Subcutaneous abdominal adipose tissue (tissue), 5 donors: ENCODE results near the gene GRPEL1.
A peak's percentile ranks its signal among the peaks of the same experiment; 100 is the strongest.

Experiments
- H3K27ac ChIP-seq: one replicate; pipeline ENCODE4 v1.7.0; 2013; ENCODE audit warnings: low read depth, mild to moderate bottlenecking, inconsistent platforms, low read length, moderate library complexity
- H3K27me3 ChIP-seq, 5 donors: one replicate each; pipeline ENCODE4 v1.7.0; 2013; ENCODE audit warnings: low read length in 5 of 5, inconsistent platforms in 1 of 5; ENCODE audit not compliant: control insufficient read depth in 5 of 5, insufficient read depth in 4 of 5
- H3K36me3 ChIP-seq, 5 donors: one replicate each; pipeline ENCODE4 v1.7.0; 2013; ENCODE audit warnings: low read length in 5 of 5; ENCODE audit not compliant: control insufficient read depth in 5 of 5, insufficient read depth in 5 of 5
- H3K4me1 ChIP-seq, 5 donors: one replicate each; pipeline ENCODE4 v1.7.0; 2013; ENCODE audit warnings: low read length in 5 of 5, mild to moderate bottlenecking in 3 of 5, moderate library complexity in 1 of 5; ENCODE audit not compliant: control insufficient read depth in 5 of 5, insufficient read depth in 5 of 5
- H3K4me3 ChIP-seq, 5 donors: one replicate each; pipeline ENCODE4 v1.7.0; 2013; ENCODE audit warnings: low read length in 5 of 5, low read depth in 1 of 5
- H3K9ac ChIP-seq, 5 donors: one replicate each; pipeline ENCODE4 v1.7.0; 2013; ENCODE audit warnings: low read length in 5 of 5, mild to moderate bottlenecking in 4 of 5, moderate library complexity in 3 of 5
- H3K9me3 ChIP-seq, 5 donors: one replicate each; pipeline ENCODE4 v1.7.0; 2013; ENCODE audit warnings: low read length in 5 of 5; ENCODE audit not compliant: control insufficient read depth in 5 of 5
- donor health status: healthy.
- donor health status: healthy.
- donor health status: healthy.
- donor health status: healthy.
- donor health status: healthy.

The GRPEL1 gene

GRCh38 chr4:7067126-7067451 is 775 bp downstream of the GRPEL1 start:
- H3K4me1 ChIP-seq, result peaks cover 5 to 31% (median 28%) of the 10 kb centered on the region in 5 donors
- peak overlapping the region; percentile 60 to 99 (median 84) for H3K4me3 ChIP-seq
- H3K9ac ChIP-seq, result peak overlapping the region; percentile 73 to 96 (median 88)
- H3K27me3 ChIP-seq, result peaks cover 0 to 2% (median 0%) of the 10 kb centered on the region in 5 donors
- H3K9me3 ChIP-seq, result no peaks in the 10 kb centered on the region
- H3K36me3 ChIP-seq, result peaks cover 0 to 25% (median 18%) of the 10 kb centered on the region in 5 donors
- H3K27ac ChIP-seq, result peak overlapping the region; percentile 86

GRCh38 chr4:7066493-7066892 is 1.4 kb downstream of the GRPEL1 start:
- H3K27me3 ChIP-seq, result peaks cover 0 to 2% (median 0%) of the 10 kb centered on the region in 5 donors
- peaks cover under 1 to 31% (median 24%) of the 10 kb centered on the region in 5 donors for H3K36me3 ChIP-seq
- no peak overlapping the region for H3K27ac ChIP-seq
- H3K9ac ChIP-seq, result peak overlapping the region in 4 of 5 donors; percentile 20 to 91 (median 82)
- peaks cover 5 to 31% (median 28%) of the 10 kb centered on the region in 5 donors for H3K4me1 ChIP-seq
- peak overlapping the region in 3 of 5 donors; percentile 60 to 99 (median 84) for H3K4me3 ChIP-seq
- H3K9me3 ChIP-seq, result no peaks in the 10 kb centered on the region

DNA sequence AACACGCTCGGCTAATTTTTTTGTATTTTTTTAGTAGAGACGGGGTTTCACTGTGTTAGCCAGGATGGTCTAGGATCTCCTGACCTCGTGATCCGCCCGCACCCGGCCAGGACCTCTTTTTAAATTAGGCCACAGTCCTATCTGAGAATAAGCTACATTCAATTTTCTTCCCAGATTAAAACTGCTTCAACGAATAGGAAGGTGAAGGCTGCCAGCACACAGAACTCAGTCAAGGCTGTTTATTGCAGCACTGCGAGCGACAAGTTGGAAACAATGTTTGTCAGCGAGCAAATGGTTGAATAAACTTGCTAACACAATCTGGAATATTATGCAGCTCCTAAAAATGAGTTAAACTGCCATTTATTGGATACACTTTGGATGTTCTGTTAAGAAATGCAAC is 1.9 kb downstream of the GRPEL1 start:
- peaks cover 5 to 36% (median 29%) of the 10 kb centered on the region in 5 donors for H3K36me3 ChIP-seq
- peak overlapping the region in 1 of 5 donors; percentile 20 for H3K9ac ChIP-seq
- peaks cover 5 to 31% (median 28%) of the 10 kb centered on the region in 5 donors for H3K4me1 ChIP-seq
- H3K27me3 ChIP-seq, result no peaks in the 10 kb centered on the region
- H3K4me3 ChIP-seq, result no peak overlapping the region
- H3K27ac ChIP-seq, result no peak overlapping the region
- no peaks in the 10 kb centered on the region for H3K9me3 ChIP-seq

DNA sequence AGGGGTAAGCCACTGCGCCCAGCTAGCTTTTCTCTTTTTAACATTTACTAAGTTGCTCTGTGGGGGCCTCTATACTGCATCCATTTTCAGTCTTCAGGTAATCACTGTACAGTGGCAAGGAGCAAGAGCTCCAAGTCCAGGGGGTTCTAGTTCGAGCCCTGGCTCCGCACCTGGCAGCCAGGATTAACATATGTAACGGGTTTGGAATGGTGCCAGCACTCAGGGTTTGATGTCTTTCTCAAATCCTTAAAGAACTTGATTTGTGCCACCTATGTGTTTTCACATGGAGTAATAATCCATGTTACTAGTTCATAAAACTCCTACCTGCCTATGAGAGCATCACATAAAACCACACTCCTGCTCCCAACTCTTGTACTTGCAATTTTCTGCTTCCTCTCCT is 4.5 kb downstream of the GRPEL1 start:
- Histone ChIP-seq H3K36me3 (peaks cover 8 to 55% (median 51%) of the 10 kb centered on the region in 5 donors), H3K4me3 (no peak overlapping the region), H3K9me3 (no peaks in the 10 kb centered on the region), H3K4me1 (peaks cover 2 to 20% (median 15%) of the 10 kb centered on the region in 5 donors), H3K27ac (no peak overlapping the region), H3K9ac (no peak overlapping the region), H3K27me3 (no peaks in the 10 kb centered on the region)

DNA sequence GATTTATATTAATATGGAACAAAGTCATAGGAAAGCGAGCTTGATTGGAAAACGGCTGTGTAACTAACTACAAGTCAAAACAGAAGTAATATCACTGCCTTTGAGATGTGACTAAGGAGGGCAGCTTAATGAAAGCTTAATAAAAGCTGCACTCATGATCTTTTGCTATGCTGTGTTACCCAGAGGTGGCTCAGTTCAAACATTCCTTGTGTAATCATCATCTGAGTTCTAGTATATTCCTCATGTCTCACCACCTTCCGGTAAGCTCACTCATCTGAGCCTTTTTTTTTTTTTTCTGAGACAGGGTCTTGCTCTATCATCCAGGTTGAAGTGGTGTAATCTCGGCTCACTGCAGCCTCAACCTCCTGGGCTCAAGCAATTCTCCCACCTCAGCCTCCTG is 5.0 kb downstream of the GRPEL1 start:
- Histone ChIP-seq H3K9ac (no peak overlapping the region), H3K4me3 (no peak overlapping the region), H3K27me3 (no peaks in the 10 kb centered on the region), H3K27ac (no peak overlapping the region), H3K4me1 (peaks cover 2 to 20% (median 14%) of the 10 kb centered on the region in 5 donors), H3K9me3 (no peaks in the 10 kb centered on the region), H3K36me3 (peaks cover 8 to 55% (median 51%) of the 10 kb centered on the region in 5 donors)

DNA sequence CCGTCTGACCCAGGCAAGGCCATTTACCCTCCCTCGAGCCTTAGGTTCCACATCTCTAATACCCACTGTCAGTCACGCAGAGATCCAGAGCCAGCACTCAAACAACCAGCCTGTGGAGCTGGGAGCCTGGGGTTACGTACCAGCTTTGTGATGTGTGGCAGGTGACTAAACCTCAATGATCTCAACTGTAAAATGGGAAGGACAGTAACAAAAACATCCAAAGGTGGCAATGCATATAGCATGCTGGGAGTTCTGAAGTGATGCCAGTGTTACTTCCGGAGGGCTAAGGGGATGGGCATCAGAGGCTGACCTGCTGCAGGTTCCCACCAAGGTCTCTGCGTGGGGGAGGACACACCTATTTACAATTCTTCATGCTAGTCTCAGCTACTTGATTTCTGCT is 6.0 kb downstream of the GRPEL1 start:
- H3K36me3 ChIP-seq, result peaks cover 8 to 59% (median 52%) of the 10 kb centered on the region in 5 donors
- no peak overlapping the region for H3K9ac ChIP-seq
- no peaks in the 10 kb centered on the region for H3K9me3 ChIP-seq
- no peak overlapping the region for H3K27ac ChIP-seq
- H3K27me3 ChIP-seq, result no peaks in the 10 kb centered on the region
- peaks cover 2 to 13% (median 8%) of the 10 kb centered on the region in 5 donors for H3K4me1 ChIP-seq
- H3K4me3 ChIP-seq, result no peak overlapping the region

DNA sequence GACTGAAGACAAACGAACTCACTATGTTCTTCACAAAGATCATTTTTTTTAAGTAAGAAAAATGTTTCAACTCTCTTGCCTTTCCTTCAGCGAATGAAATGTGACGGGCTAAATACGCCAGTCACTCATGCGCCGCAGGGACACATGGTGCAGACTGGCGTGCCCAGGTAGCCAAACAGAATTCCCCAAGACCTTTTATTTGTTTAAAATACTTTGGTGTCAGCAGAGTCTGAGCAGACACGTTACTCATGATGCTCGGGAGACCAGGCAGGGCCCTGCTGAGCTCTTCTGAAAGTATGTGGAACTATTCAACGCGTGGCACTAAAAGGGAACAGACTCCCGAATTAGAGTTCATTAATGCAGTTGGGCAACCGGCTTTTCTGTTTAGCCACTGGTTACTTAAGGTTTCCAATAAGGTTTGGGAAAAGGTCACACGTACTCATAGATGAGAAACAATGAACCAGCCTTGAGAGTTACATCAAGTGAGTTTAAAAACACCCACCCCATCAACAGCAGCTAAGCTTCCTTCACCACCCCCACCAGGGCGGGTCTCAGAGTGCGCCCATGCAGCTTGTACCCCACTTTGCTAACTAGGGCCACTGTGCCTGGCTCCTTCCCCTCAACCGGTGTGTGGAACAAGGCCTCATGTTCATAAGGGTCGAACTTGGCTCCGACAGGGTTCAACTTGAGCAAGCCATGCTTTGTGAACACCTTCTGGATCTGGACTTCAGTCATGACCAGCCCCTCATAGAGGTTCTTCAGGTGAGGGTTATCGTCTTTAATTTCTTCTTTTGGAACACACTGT is 7.3 kb downstream of the GRPEL1 start:
- Histone ChIP-seq H3K36me3 (peaks cover 8 to 71% (median 64%) of the 10 kb centered on the region in 5 donors), H3K27me3 (no peaks in the 10 kb centered on the region), H3K9ac (no peak overlapping the region), H3K4me3 (no peak overlapping the region), H3K9me3 (no peaks in the 10 kb centered on the region), H3K4me1 (peaks cover 0 to 2% (median 0%) of the 10 kb centered on the region in 5 donors), H3K27ac (no peak overlapping the region)

GRCh38 chr4:7059662-7060061 is 8.2 kb downstream of the GRPEL1 start:
- Histone ChIP-seq H3K4me1 (no peaks in the 10 kb centered on the region), H3K27me3 (no peaks in the 10 kb centered on the region), H3K9ac (no peak overlapping the region), H3K9me3 (no peaks in the 10 kb centered on the region), H3K36me3 (peaks cover 8 to 76% (median 68%) of the 10 kb centered on the region in 5 donors), H3K27ac (no peak overlapping the region), H3K4me3 (no peak overlapping the region)

DNA sequence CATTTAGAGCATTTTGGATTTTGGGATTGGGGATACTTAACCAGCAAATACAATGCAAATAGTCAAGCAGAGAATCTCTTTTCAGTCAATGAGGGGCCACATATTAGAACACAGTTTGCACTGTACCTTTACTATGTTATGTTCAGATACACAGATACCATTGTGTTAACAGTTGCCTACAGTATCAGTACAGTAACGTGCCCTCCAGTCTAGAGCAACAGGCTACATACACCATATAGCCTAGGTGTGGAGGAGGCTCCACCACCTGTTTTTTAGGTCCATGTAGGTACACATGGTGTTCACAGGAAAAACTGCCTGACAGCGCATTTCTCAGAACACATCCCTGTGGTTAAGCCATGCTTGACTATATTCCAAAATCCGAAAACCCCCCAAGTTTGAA is 9.1 kb downstream of the GRPEL1 start:
- Histone ChIP-seq H3K9ac (no peak overlapping the region), H3K27ac (no peak overlapping the region), H3K4me1 (peaks cover 0 to under 1% (median 0%) of the 10 kb centered on the region in 5 donors), H3K4me3 (no peak overlapping the region), H3K27me3 (no peaks in the 10 kb centered on the region), H3K36me3 (peaks cover 8 to 80% (median 74%) of the 10 kb centered on the region in 5 donors), H3K9me3 (no peaks in the 10 kb centered on the region)

- Histone ChIP-seq H3K36me3 (peaks cover 3 to 68% (median 59%) of the 10 kb centered on the region in 5 donors), H3K27me3 (no peaks in the 10 kb centered on the region), H3K27ac (no peak overlapping the region), H3K4me3 (no peak overlapping the region), H3K9ac (no peak overlapping the region), H3K4me1 (peaks cover 2 to 25% (median 18%) of the 10 kb centered on the region in 5 donors), H3K9me3 (no peaks in the 10 kb centered on the region)
These were observed 11.9 kb downstream of the GRPEL1 start for GRCh38 chr4:7055990-7056325.
